ENCODE data around the gene DLX6. TPM values are rescaled to one million over a fixed set of nuclear protein-coding genes. Genes with fewer than 3 reads are reported as not detected.

DLX6 gene
- total RNA-seq, 1 donor from 2014 or later, result not detected

GRCh38 chr7:97015756-97016380 lies 10.5 kb downstream of the DLX6 start:
- Histone ChIP-seq H3K27ac (ENCODE audit: low read depth, low read length) (no peak overlapping the region), H3K36me3 (ENCODE audit: control insufficient read depth in 3 of 3, insufficient read depth in 3 of 3, low read length in 3 of 3) (no peaks in the 10 kb centered on the region), H3K9me3 (ENCODE audit: control insufficient read depth in 3 of 3, low read length in 3 of 3) (no peaks in the 10 kb centered on the region), H3K4me1 (ENCODE audit: control insufficient read depth in 3 of 3, insufficient read depth in 3 of 3, low read length in 3 of 3) (peaks cover 9 to 23% (median 22%) of the 10 kb centered on the region in 3 donors), H3K4me3 (ENCODE audit: low read length in 3 of 3) (no peak overlapping the region), H3K27me3 (ENCODE audit: control insufficient read depth in 3 of 3, insufficient read depth in 3 of 3, low read length in 3 of 3) (peaks cover 92 to 98% (median 97%) of the 10 kb centered on the region in 3 donors), H3K9ac (ENCODE audit: low read depth in 1 of 3, low read length in 3 of 3) (no peak overlapping the region)

DNA sequence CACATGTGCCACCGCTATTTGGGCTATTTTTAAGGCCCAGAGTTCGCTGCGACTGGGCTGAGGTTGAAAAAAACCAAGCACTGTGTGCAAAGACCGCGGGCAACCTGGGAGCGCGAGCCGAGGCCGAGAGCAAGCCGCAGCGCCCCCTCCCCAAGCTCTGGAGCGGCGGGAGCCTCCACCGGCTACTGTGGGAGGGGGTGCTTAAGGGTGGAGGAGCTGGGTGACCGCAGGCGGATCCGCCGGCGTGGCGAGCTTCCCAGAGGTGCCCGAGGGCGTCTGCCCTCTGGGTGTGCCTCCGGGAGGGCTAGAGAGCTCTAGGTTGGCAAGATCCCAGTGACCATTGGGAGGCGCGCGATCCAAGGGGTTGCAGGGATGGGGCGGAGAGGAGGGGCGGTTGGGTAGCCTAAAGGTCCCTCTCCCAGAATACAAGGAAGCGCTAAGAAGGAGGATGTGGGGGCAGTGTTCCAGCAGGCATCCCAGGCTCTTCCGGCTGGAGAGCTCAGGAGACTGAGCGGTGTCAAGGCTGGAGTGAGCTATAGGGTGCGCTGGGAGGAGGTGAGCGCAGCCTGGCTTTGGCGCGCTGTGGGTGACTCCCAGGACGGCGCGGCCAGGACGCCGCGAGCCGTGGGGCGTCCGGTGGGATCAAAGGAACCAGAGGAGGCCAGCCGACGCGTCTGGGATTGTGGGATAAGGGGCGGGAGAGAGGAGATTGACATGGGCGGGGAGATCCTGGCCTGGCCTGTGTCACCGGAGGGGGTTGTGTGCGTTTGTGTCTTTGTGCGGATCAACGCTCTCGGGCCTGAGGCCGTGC lies 11.2 kb downstream of the DLX6 start:
- no peaks in the 10 kb centered on the region for H3K36me3 ChIP-seq (ENCODE audit: control insufficient read depth in 3 of 3, insufficient read depth in 3 of 3, low read length in 3 of 3)
- peak overlapping the region; percentile 22 for H3K27ac ChIP-seq (ENCODE audit: low read depth, low read length)
- no peaks in the 10 kb centered on the region for H3K9me3 ChIP-seq (ENCODE audit: control insufficient read depth in 3 of 3, low read length in 3 of 3)
- H3K9ac ChIP-seq (ENCODE audit: low read depth in 1 of 3, low read length in 3 of 3), result no peak overlapping the region
- H3K4me3 ChIP-seq (ENCODE audit: low read length in 3 of 3), result peak overlapping the region; percentile 33 to 38 (median 35)
- peaks cover 92 to 98% (median 97%) of the 10 kb centered on the region in 3 donors for H3K27me3 ChIP-seq (ENCODE audit: control insufficient read depth in 3 of 3, insufficient read depth in 3 of 3, low read length in 3 of 3)
- H3K4me1 ChIP-seq (ENCODE audit: control insufficient read depth in 3 of 3, insufficient read depth in 3 of 3, low read length in 3 of 3), result peaks cover 13 to 28% (median 27%) of the 10 kb centered on the region in 3 donors

- Histone ChIP-seq H3K27ac (ENCODE audit: low read depth, low read length) (peak overlapping the region; percentile 22), H3K4me3 (ENCODE audit: low read length in 3 of 3) (peak overlapping the region; percentile 31 to 52 (median 33)), H3K9ac (ENCODE audit: low read depth in 1 of 3, low read length in 3 of 3) (no peak overlapping the region), H3K9me3 (ENCODE audit: control insufficient read depth in 3 of 3, low read length in 3 of 3) (no peaks in the 10 kb centered on the region), H3K27me3 (ENCODE audit: control insufficient read depth in 3 of 3, insufficient read depth in 3 of 3, low read length in 3 of 3) (peaks cover 92 to 98% (median 97%) of the 10 kb centered on the region in 3 donors), H3K36me3 (ENCODE audit: control insufficient read depth in 3 of 3, insufficient read depth in 3 of 3, low read length in 3 of 3) (no peaks in the 10 kb centered on the region), H3K4me1 (ENCODE audit: control insufficient read depth in 3 of 3, insufficient read depth in 3 of 3, low read length in 3 of 3) (peaks cover 13 to 28% (median 28%) of the 10 kb centered on the region in 3 donors)
These were observed 12.1 kb downstream of the DLX6 start for GRCh38 chr7:97017192-97018125.

DNA sequence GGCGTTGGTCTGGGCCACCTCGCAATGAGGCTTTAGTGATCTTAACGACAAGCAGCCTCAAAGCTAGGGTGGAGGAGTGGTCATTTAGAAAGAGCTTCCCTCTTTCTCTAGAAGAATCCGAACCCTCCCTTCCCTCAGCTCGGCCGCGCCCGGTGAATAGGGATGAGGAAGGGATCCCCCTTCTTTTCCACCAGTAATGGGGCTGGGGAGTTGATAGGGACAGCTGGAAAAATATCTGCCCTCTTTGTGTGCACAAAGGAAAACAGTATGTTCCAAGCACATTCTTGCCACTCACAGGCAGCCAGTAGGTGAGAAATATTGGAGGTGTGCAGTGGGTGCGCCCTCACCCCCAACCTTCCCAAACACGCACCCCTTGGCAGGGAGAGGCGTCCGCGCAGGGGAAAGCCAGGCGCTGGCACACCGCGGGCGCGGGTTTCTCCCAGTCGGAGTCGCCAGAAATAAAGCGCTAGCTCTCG lies 12.8 kb downstream of the DLX6 start:
- H3K9ac ChIP-seq (ENCODE audit: low read depth in 1 of 3, low read length in 3 of 3), result peak overlapping the region in 1 of 3 donors; percentile 16
- no peak overlapping the region for H3K27ac ChIP-seq (ENCODE audit: low read depth, low read length)
- peaks cover 13 to 35% (median 28%) of the 10 kb centered on the region in 3 donors for H3K4me1 ChIP-seq (ENCODE audit: control insufficient read depth in 3 of 3, insufficient read depth in 3 of 3, low read length in 3 of 3)
- H3K36me3 ChIP-seq (ENCODE audit: control insufficient read depth in 3 of 3, insufficient read depth in 3 of 3, low read length in 3 of 3), result no peaks in the 10 kb centered on the region
- peak overlapping the region in 2 of 3 donors; percentile 31 to 52 for H3K4me3 ChIP-seq (ENCODE audit: low read length in 3 of 3)
- no peaks in the 10 kb centered on the region for H3K9me3 ChIP-seq (ENCODE audit: control insufficient read depth in 3 of 3, low read length in 3 of 3)
- H3K27me3 ChIP-seq (ENCODE audit: control insufficient read depth in 3 of 3, insufficient read depth in 3 of 3, low read length in 3 of 3), result peaks cover 92 to 99% (median 97%) of the 10 kb centered on the region in 3 donors

- Histone ChIP-seq H3K27ac (ENCODE audit: low read depth, low read length) (no peak overlapping the region), H3K9me3 (ENCODE audit: control insufficient read depth in 3 of 3, low read length in 3 of 3) (no peaks in the 10 kb centered on the region), H3K36me3 (ENCODE audit: control insufficient read depth in 3 of 3, insufficient read depth in 3 of 3, low read length in 3 of 3) (no peaks in the 10 kb centered on the region), H3K9ac (ENCODE audit: low read depth in 1 of 3, low read length in 3 of 3) (no peak overlapping the region), H3K4me1 (ENCODE audit: control insufficient read depth in 3 of 3, insufficient read depth in 3 of 3, low read length in 3 of 3) (peaks cover 15 to 43% (median 34%) of the 10 kb centered on the region in 3 donors), H3K4me3 (ENCODE audit: low read length in 3 of 3) (no peak overlapping the region), H3K27me3 (ENCODE audit: control insufficient read depth in 3 of 3, insufficient read depth in 3 of 3, low read length in 3 of 3) (peaks cover 92 to 99% (median 97%) of the 10 kb centered on the region in 3 donors)
These were observed 13.6 kb downstream of the DLX6 start for GRCh38 chr7:97018791-97019531.

- Histone ChIP-seq H3K4me3 (ENCODE audit: low read length in 3 of 3) (no peak overlapping the region), H3K9me3 (ENCODE audit: control insufficient read depth in 3 of 3, low read length in 3 of 3) (no peaks in the 10 kb centered on the region), H3K4me1 (ENCODE audit: control insufficient read depth in 3 of 3, insufficient read depth in 3 of 3, low read length in 3 of 3) (peaks cover 21 to 51% (median 42%) of the 10 kb centered on the region in 3 donors), H3K27ac (ENCODE audit: low read depth, low read length) (no peak overlapping the region), H3K27me3 (ENCODE audit: control insufficient read depth in 3 of 3, insufficient read depth in 3 of 3, low read length in 3 of 3) (peaks cover 94 to 99% (median 97%) of the 10 kb centered on the region in 3 donors), H3K36me3 (ENCODE audit: control insufficient read depth in 3 of 3, insufficient read depth in 3 of 3, low read length in 3 of 3) (no peaks in the 10 kb centered on the region), H3K9ac (ENCODE audit: low read depth in 1 of 3, low read length in 3 of 3) (no peak overlapping the region)
These were observed 14.4 kb downstream of the DLX6 start for GRCh38 chr7:97019710-97020225.

DNA sequence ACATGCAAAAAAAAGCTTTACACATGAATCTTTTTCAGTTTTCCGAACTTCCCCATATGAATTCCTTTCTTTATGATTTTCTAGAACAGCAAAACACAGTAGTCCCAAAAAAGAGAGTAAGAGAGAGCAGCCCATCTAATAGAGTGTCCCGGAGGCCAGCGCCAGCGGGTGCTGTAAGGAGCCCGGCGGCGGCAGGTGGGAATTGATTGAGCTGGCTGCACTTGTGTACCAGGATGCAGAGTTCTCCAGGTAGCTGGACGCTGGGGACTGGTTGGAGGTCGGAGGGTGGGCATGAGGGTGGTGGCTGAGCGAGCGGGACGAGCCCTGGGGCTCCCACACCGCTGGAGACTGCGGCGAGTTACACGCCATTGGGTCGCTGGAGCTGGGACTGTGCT lies 15.2 kb downstream of the DLX6 start:
- no peaks in the 10 kb centered on the region for H3K9me3 ChIP-seq (ENCODE audit: control insufficient read depth in 3 of 3, low read length in 3 of 3)
- no peaks in the 10 kb centered on the region for H3K36me3 ChIP-seq (ENCODE audit: control insufficient read depth in 3 of 3, insufficient read depth in 3 of 3, low read length in 3 of 3)
- peaks cover 95 to 99% (median 97%) of the 10 kb centered on the region in 3 donors for H3K27me3 ChIP-seq (ENCODE audit: control insufficient read depth in 3 of 3, insufficient read depth in 3 of 3, low read length in 3 of 3)
- H3K9ac ChIP-seq (ENCODE audit: low read depth in 1 of 3, low read length in 3 of 3), result no peak overlapping the region
- H3K4me1 ChIP-seq (ENCODE audit: control insufficient read depth in 3 of 3, insufficient read depth in 3 of 3, low read length in 3 of 3), result peaks cover 21 to 51% (median 43%) of the 10 kb centered on the region in 3 donors
- H3K4me3 ChIP-seq (ENCODE audit: low read length in 3 of 3), result no peak overlapping the region
- H3K27ac ChIP-seq (ENCODE audit: low read depth, low read length), result no peak overlapping the region

- no peak overlapping the region for H3K9ac ChIP-seq (ENCODE audit: low read depth in 1 of 3, low read length in 3 of 3)
- H3K27ac ChIP-seq (ENCODE audit: low read depth, low read length), result no peak overlapping the region
- no peaks in the 10 kb centered on the region for H3K9me3 ChIP-seq (ENCODE audit: control insufficient read depth in 3 of 3, low read length in 3 of 3)
- H3K27me3 ChIP-seq (ENCODE audit: control insufficient read depth in 3 of 3, insufficient read depth in 3 of 3, low read length in 3 of 3), result peaks cover 95 to 99% (median 97%) of the 10 kb centered on the region in 3 donors
- no peak overlapping the region for H3K4me3 ChIP-seq (ENCODE audit: low read length in 3 of 3)
- no peaks in the 10 kb centered on the region for H3K36me3 ChIP-seq (ENCODE audit: control insufficient read depth in 3 of 3, insufficient read depth in 3 of 3, low read length in 3 of 3)
- peaks cover 23 to 51% (median 45%) of the 10 kb centered on the region in 3 donors for H3K4me1 ChIP-seq (ENCODE audit: control insufficient read depth in 3 of 3, insufficient read depth in 3 of 3, low read length in 3 of 3)
These were observed 15.8 kb downstream of the DLX6 start for GRCh38 chr7:97020996-97021746.
